Gastroesophageal sphincter (tissue), 4 donors: ENCODE data around the gene IL6ST. TPM values are rescaled to one million over a fixed set of nuclear protein-coding genes. Genes with fewer than 3 reads are reported as not detected.

ENCODE experiments used
- ATAC-seq: fragments of 150-250 bp; one replicate; pipeline ENCODE4 v1.9.1; 2016; ENCODE audit warnings: mild to moderate bottlenecking, moderate library complexity
- H3K27ac ChIP-seq, 4 donors: fragments of 200-600 bp; sonication (generic) in 3 of 4; 1 replicate in 3 of 4; 2 replicates in 1 of 4; pipeline ENCODE4 v1.5.1; 2016 to 2019
- H3K27me3 ChIP-seq: fragments of 200-600 bp; sonication (generic); one replicate; pipeline ENCODE4 v1.5.1; 2019
- H3K36me3 ChIP-seq, 2 donors: fragments of 200-600 bp; sonication (generic); one replicate each; pipeline ENCODE4 v1.5.1; 2019; ENCODE audit warnings: control low read depth in 1 of 2
- H3K4me1 ChIP-seq, 3 donors: fragments of 200-600 bp; sonication (generic); 1 replicate in 2 of 3; 2 replicates in 1 of 3; pipeline ENCODE4 v1.5.1; 2016 to 2019; ENCODE audit warnings: control low read depth in 2 of 3
- H3K4me3 ChIP-seq, 2 donors: fragments of 200-600 bp; sonication (generic); one replicate each; pipeline ENCODE4 v1.5.1; 2019; ENCODE audit warnings: mild to moderate bottlenecking in 1 of 2, moderate library complexity in 1 of 2
- H3K9me3 ChIP-seq, 3 donors: fragments of 200-600 bp; sonication (generic); one replicate each; pipeline ENCODE4 v1.5.1; 2017 to 2019; ENCODE audit warnings: control low read depth in 2 of 3
- CTCF ChIP-seq, 4 experiments: fragments of 200-600 bp in 2 of 4; fragments of 450-650 bp in 2 of 4; sonication (generic) in 1 of 4; IDR thresholded peaks; one replicate each; pipeline ENCODE4 v1.5.1; 2017 to 2019; ENCODE audit warnings: antibody characterized with exemption in 4 of 4, mild to moderate bottlenecking in 2 of 4, moderate library complexity in 2 of 4
- EP300 ChIP-seq: sonication (generic); formaldehyde crosslinking; IDR thresholded peaks from one replicate; pipeline ENCODE4 v1.6.1; 2017; ENCODE audit warnings: antibody characterized with exemption, mild to moderate bottlenecking
- POLR2A ChIP-seq, 2 donors: fragments of 450-650 bp; IDR thresholded peaks; one replicate each; pipeline ENCODE4 v1.6.1; 2017; ENCODE audit warnings: antibody characterized with exemption in 2 of 2, mild to moderate bottlenecking in 2 of 2, moderate library complexity in 1 of 2
- POLR2AphosphoS5 ChIP-seq: sonication (generic); formaldehyde crosslinking; IDR thresholded peaks from one replicate; pipeline ENCODE4 v1.6.1; 2017; ENCODE audit warnings: antibody characterized with exemption
- WGBS, 2 donors: methylation state at CpG; one replicate each; pipeline ENCODE4 v1.1.5; 2018; ENCODE audit warnings: low coverage in 1 of 2; 5-methylcytosine and 5-hydroxymethylcytosine counted together
- total RNA-seq, 4 donors: library from RNA; depleted of rRNA; stranded (reverse); fragments of >200 nt; gene quantifications; one replicate each; pipeline ENCODE4 v1.1.0, GENCODE V29; 2016

IL6ST gene
- total RNA-seq, 4 donors from 2014 or later: 351 to 761 (median 435) TPM

DNA sequence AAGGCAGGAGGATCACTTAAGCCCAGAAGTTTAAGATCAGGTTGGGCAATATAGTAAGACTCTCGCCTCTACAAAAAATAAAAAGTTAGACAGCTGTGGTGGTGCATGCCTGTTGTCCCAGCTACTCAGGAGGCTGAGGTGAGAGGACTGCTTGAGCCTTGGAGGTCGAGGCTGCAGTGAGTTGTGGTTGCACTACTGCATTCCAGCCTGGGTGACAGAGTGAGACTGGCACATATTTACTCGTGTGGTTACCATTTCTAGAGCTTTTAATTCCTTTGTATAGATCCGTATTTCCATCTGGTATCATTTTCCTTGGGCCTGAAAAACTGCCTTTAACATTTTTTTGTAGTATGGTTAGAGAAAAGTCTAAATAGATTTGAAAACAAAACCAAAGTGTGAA lies 7.8 kb downstream of the IL6ST start:
- H3K9me3 ChIP-seq: no peaks in the 10 kb centered on the region
- H3K27me3 ChIP-seq: no peaks in the 10 kb centered on the region
- WGBS, 2 donors: 90 to 91% methylated on average over 3 to 4 of the region's 4 CpGs
- no peak overlapping the region for H3K4me3 ChIP-seq
- peaks cover 8 to 87% (median 11%) of the 10 kb centered on the region in 3 donors for H3K4me1 ChIP-seq
- H3K27ac ChIP-seq: no peak overlapping the region
- no peak for ATAC-seq
- TF ChIP-seq POLR2A (IDR thresholded peaks at IDR 0.05) (no peak), POLR2AphosphoS5 (no peak), CTCF (IDR thresholded peaks at IDR 0.05) (no peak), EP300 (no peak)
- peaks cover 0 to 5% of the 10 kb centered on the region in 2 donors for H3K36me3 ChIP-seq

DNA sequence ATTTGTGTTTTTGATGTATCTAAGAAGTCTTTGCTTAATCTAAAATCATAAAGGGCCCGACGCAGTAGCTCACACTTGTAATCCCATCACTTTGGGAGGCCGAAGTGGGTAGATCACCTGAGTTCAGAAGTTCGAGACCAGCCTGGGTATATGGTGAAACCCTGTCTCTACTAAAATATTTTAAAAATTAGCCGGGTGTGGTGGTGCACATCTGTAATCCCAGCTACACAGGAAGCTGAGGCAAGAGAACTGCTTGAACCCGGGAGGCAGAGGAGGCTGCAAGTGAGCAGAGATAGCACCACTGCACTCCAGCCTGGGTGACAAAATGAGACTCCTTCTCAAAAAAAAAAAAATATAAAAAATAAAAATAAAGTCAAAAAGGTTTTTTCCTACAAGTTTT lies 9.6 kb downstream of the IL6ST start:
- peaks cover 8 to 82% (median 11%) of the 10 kb centered on the region in 3 donors for H3K4me1 ChIP-seq
- WGBS, 2 donors: 97 to 100% methylated on average over 4 of the region's 6 CpGs
- TF ChIP-seq EP300 (no peak), CTCF (IDR thresholded peaks at IDR 0.05) (no peak), POLR2A (IDR thresholded peaks at IDR 0.05) (no peak), POLR2AphosphoS5 (no peak)
- no peaks in the 10 kb centered on the region for H3K9me3 ChIP-seq
- H3K27ac ChIP-seq: no peak overlapping the region
- H3K27me3 ChIP-seq: no peaks in the 10 kb centered on the region
- H3K4me3 ChIP-seq: no peak overlapping the region
- H3K36me3 ChIP-seq: peaks cover 0 to 21% of the 10 kb centered on the region in 2 donors
- no peak for ATAC-seq

DNA sequence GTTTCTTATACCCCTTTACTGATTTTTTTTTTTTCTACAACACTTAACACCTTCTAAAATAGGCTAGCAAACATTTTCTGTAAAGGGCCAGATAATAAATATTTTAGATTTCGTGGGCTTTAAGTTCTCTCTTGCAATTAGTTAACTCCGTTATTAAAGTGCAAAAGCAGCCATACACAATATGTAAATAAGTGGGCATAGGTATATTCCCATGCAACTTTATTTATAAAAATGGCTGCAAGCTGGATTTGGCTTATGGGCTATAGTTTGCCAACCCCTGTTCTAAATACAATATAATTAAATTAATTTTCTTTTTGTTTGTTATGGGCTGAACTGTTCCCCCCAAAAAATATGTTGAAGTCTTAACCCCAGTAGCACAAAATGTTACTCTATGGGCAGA lies 10.8 kb downstream of the IL6ST start:
- Histone ChIP-seq H3K4me1 (peaks cover 4 to 81% (median 8%) of the 10 kb centered on the region in 3 donors), H3K4me3 (no peak overlapping the region), H3K36me3 (peaks cover 0 to 23% of the 10 kb centered on the region in 2 donors), H3K9me3 (no peaks in the 10 kb centered on the region), H3K27ac (no peak overlapping the region), H3K27me3 (no peaks in the 10 kb centered on the region)
- 77 to 96% methylated on average over 2 of the region's 2 CpGs for WGBS, 2 donors
- no peak for ATAC-seq
- no peak for TF ChIP-seq CTCF (IDR thresholded peaks at IDR 0.05)
- no peak for TF ChIP-seq EP300
- no peak for TF ChIP-seq POLR2A (IDR thresholded peaks at IDR 0.05)
- no peak for TF ChIP-seq POLR2AphosphoS5

DNA sequence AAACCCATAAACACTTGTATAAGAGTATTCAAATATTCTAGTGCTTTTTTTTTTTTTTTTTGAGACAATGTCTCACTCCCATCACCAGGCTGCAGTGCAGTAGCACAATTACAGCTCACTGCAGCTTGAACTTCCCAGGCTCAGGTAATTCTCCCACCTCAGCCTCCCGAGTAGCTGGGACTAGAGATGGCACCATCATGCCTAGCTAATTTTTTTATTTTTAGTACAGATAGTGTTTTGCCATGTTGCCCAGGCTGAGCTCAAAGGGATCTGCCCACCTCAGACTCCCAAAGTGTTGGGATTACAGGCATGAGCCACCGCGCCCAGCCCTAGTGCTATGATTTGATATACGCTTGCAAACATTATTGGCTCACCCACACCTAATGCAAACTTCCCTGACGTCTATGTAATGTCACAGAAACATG lies 11.8 kb downstream of the IL6ST start:
- TF ChIP-seq POLR2AphosphoS5 (no peak), CTCF (IDR thresholded peaks at IDR 0.05) (peak in 2 of 4 experiments; percentile 17 to 33)
- 60 to 65% methylated on average over 4 to 5 of the region's 5 CpGs for WGBS, 2 donors
- no peak for ATAC-seq

GRCh38 chr5:55973296-55973695 lies 21.5 kb downstream of the IL6ST start:
- H3K9me3 ChIP-seq: no peaks in the 10 kb centered on the region
- H3K27ac ChIP-seq: no peak overlapping the region
- TF ChIP-seq EP300 (no peak), POLR2A (IDR thresholded peaks at IDR 0.05) (no peak), CTCF (IDR thresholded peaks at IDR 0.05) (no peak), POLR2AphosphoS5 (no peak)
- H3K27me3 ChIP-seq: no peaks in the 10 kb centered on the region
- H3K4me3 ChIP-seq: no peak overlapping the region
- 93 to 100% methylated on average over 1 to 3 of the region's 4 CpGs for WGBS, 2 donors
- H3K36me3 ChIP-seq: peaks cover 3 to 82% of the 10 kb centered on the region in 2 donors
- peaks cover 0 to 60% (median 5%) of the 10 kb centered on the region in 3 donors for H3K4me1 ChIP-seq
- no peak for ATAC-seq

More for the DNA sequence above, 11.8 kb downstream of the IL6ST start:
- no peak overlapping the region for H3K4me3 ChIP-seq
- H3K36me3 ChIP-seq: peaks cover 0 to 29% of the 10 kb centered on the region in 2 donors
- H3K9me3 ChIP-seq: no peaks in the 10 kb centered on the region
- no peak overlapping the region for H3K27ac ChIP-seq
- H3K4me1 ChIP-seq: peaks cover 4 to 81% (median 8%) of the 10 kb centered on the region in 3 donors
- no peaks in the 10 kb centered on the region for H3K27me3 ChIP-seq
